Prostate gland (tissue), 2 donors: ENCODE data around the gene AGBL3. TPM values are rescaled to one million over a fixed set of nuclear protein-coding genes. Genes with fewer than 3 reads are reported as not detected.

Source experiments
- DNase-seq: peaks from one replicate; pipeline ENCODE4 v3.0.0-alpha.2; 2019; ENCODE audit warnings: low spot score
- H3K27ac ChIP-seq, 2 donors: fragments of 200-600 bp; sonication (generic); 2 replicates each; pipeline ENCODE4 v1.5.1; 2017 to 2019
- H3K27me3 ChIP-seq: fragments of 200-600 bp; sonication (generic); replicated peaks from 2 replicates; pipeline ENCODE4 v1.5.1; 2019; ENCODE audit not compliant: insufficient read depth
- H3K36me3 ChIP-seq, 2 donors: fragments of 200-600 bp; sonication (generic); 1 replicate in 1 of 2; 2 replicates in 1 of 2; pipeline versions ENCODE4 v1.5.1 to v1.8.1; 2017 to 2019
- H3K4me1 ChIP-seq: fragments of 200-600 bp; sonication (generic); replicated peaks from 2 replicates; pipeline ENCODE4 v1.5.1; 2019
- H3K4me3 ChIP-seq, 2 donors: fragments of 200-600 bp; sonication (generic); 2 replicates each; pipeline ENCODE4 v1.5.1; 2017 to 2019
- H3K9me3 ChIP-seq: fragments of 200-600 bp; sonication (generic); 2 replicates; pipeline ENCODE4 v1.5.1; 2017
- CTCF ChIP-seq, 4 experiments: fragments of 200-600 bp in 2 of 4; fragments of 450-650 bp in 2 of 4; sonication (generic) in 2 of 4; IDR thresholded peaks; 1 replicate in 3 of 4; 2 replicates in 1 of 4; pipeline ENCODE4 v1.5.1; 2016 to 2019; ENCODE audit warnings: antibody characterized with exemption in 4 of 4, mild to moderate bottlenecking in 2 of 4, moderate library complexity in 2 of 4
- POLR2A ChIP-seq: fragments of 450-650 bp; IDR thresholded peaks from one replicate; pipeline ENCODE4 v1.6.1; 2016; ENCODE audit warnings: antibody characterized with exemption, mild to moderate bottlenecking
- POLR2AphosphoS5 ChIP-seq: sonication (generic); formaldehyde crosslinking; IDR thresholded peaks from one replicate; pipeline ENCODE4 v1.6.1; 2017; ENCODE audit warnings: antibody characterized with exemption
- WGBS: methylation state at CpG from one replicate; pipeline ENCODE4 v1.1.5; 2018; 5-methylcytosine and 5-hydroxymethylcytosine counted together
- intact Hi-C: fragments of 100-400 bp; cut with DNase I; formaldehyde crosslinking; loops from one replicate; pipeline ENCODE4 v1.14.2; 2022
- total RNA-seq, 2 donors: library from RNA; depleted of rRNA; stranded (reverse); fragments of >200 nt; gene quantifications; one replicate each; pipeline ENCODE4 v1.1.0, GENCODE V29; 2016

AGBL3 gene
- 1 to 10 TPM; 1.4 to 2.6 TPM for total RNA-seq

- peak; percentile 93 for DNase-seq
- Histone ChIP-seq H3K9me3 (no peaks in the 10 kb centered on the region), H3K27me3 (no peaks in the 10 kb centered on the region), H3K4me1 (no peaks in the 10 kb centered on the region), H3K36me3 (no peaks in the 10 kb centered on the region), H3K4me3 (peak within 1 kb of the TSS; percentile 65 to 70), H3K27ac (peak within 1 kb of the TSS; percentile 90 to 91)
- peak; percentile 72 for TF ChIP-seq POLR2AphosphoS5
- TF ChIP-seq CTCF (IDR thresholded peaks at IDR 0.05), result peak; percentile 75 to 86 (median 77)
- no peak for TF ChIP-seq POLR2A
- intact Hi-C loops, result loop anchor here (5.0 kb wide), 2 partner anchors 161 to 181 kb away; partner anchors contain the start of gene TMEM140
- under 1% methylated on average over 70 of the region's 70 CpGs for WGBS
These were observed at the start of gene AGBL3 for GRCh38 chr7:134986363-134987251. AGBL3 (plus strand) TSS chr7:134986508; CDS start chr7:134987934, 1,426 bp downstream.

GRCh38 chr7:134936893-134937510, 49.3 kb upstream of the AGBL3 start:
- H3K36me3 ChIP-seq, result no peaks in the 10 kb centered on the region
- no peak for DNase-seq
- no peak overlapping the region for H3K27ac ChIP-seq
- no peaks in the 10 kb centered on the region for H3K4me1 ChIP-seq
- H3K27me3 ChIP-seq, result no peaks in the 10 kb centered on the region
- H3K4me3 ChIP-seq, result no peak overlapping the region
- 46% methylated on average over 3 of the region's 3 CpGs for WGBS
- intact Hi-C loops, result no loop called here
- TF ChIP-seq CTCF (IDR thresholded peaks at IDR 0.05) (no peak), POLR2A (no peak), POLR2AphosphoS5 (no peak)
- H3K9me3 ChIP-seq, result no peaks in the 10 kb centered on the region

- TF ChIP-seq POLR2A (no peak), CTCF (IDR thresholded peaks at IDR 0.05) (no peak), POLR2AphosphoS5 (no peak)
- DNase-seq, result no peak
- Histone ChIP-seq H3K4me3 (no peak overlapping the region), H3K9me3 (no peaks in the 10 kb centered on the region), H3K27me3 (no peaks in the 10 kb centered on the region), H3K36me3 (no peaks in the 10 kb centered on the region), H3K27ac (no peak overlapping the region), H3K4me1 (no peaks in the 10 kb centered on the region)
- WGBS, result 69% methylated on average over 4 of the region's 4 CpGs
- intact Hi-C loops, result no loop called here
These were observed 48.2 kb upstream of the AGBL3 start for GRCh38 chr7:134938141-134938540.

DNA sequence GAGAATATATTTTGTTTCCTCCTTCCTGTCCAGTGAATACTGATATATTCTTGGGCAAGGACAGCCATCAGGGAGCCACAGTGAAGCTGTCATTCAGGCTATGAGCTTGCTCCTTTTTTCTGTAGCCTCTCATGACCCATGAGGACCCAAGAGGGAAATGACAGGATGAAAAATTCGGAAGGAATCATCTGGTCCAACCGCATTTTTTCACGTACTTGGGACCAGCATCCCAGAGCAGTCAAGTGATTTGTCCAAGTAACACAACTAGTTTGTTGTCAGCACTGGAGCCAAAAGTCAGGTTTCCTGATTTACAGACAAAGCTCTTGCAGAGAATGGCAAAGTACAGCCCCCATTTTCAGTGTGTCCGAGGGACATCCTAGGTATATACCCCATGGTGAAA, 47.2 kb upstream of the AGBL3 start:
- 83% methylated on average over 4 of the region's 4 CpGs for WGBS
- Histone ChIP-seq H3K27ac (no peak overlapping the region), H3K9me3 (no peaks in the 10 kb centered on the region), H3K27me3 (no peaks in the 10 kb centered on the region), H3K4me3 (no peak overlapping the region), H3K36me3 (no peaks in the 10 kb centered on the region), H3K4me1 (no peaks in the 10 kb centered on the region)
- intact Hi-C loops, result no loop called here
- no peak for TF ChIP-seq POLR2AphosphoS5
- TF ChIP-seq CTCF (IDR thresholded peaks at IDR 0.05), result no peak
- TF ChIP-seq POLR2A, result no peak
- no peak for DNase-seq
